ENCODE measurements around the gene PEX7.

GRCh38 chr6:136786658-136787057, 35.7 kb upstream of the PEX7 start:
- no peak for TF ChIP-seq RFX5 (IDR thresholded peaks at IDR 0.05; ENCODE audit: low read depth, low read length)
- no peak for TF ChIP-seq SUZ12 (IDR thresholded peaks at IDR 0.05; ENCODE audit: unreplicated experiment)
- no peak for TF ChIP-seq CTCF (IDR thresholded peaks at IDR 0.05 in 2 of 3, conservative IDR thresholded peaks at IDR 0.05 in 1 of 3; ENCODE audit: control insufficient read depth in 2 of 3, extremely low read depth in 1 of 3, insufficient read depth in 1 of 3, low read depth in 3 of 3, low read length in 3 of 3)
- TF ChIP-seq BCL11A (IDR thresholded peaks at IDR 0.05; ENCODE audit: low read depth, low read length) = no peak
- TF ChIP-seq MAX (IDR thresholded peaks at IDR 0.05; ENCODE audit: low read depth, low read length) = no peak
- no peak for TF ChIP-seq E2F4 (IDR thresholded peaks at IDR 0.05; ENCODE audit: low read depth, low read length)
- no peak for TF ChIP-seq NRF1 (conservative IDR thresholded peaks at IDR 0.05; ENCODE audit: low read depth, low read length)
- 0 out of 2 replicates have a peak, but pooled peaks have one; percentile 13 for TF ChIP-seq POLR2AphosphoS5 (IDR thresholded peaks at IDR 0.05; ENCODE audit: low read length)
